H1 (cell line): Measurements from ENCODE around the gene DPY30. TPM values are rescaled to one million over a fixed set of nuclear protein-coding genes. Genes with fewer than 3 reads are reported as not detected.

Experiments
- BCL11A ChIP-seq, 2 experiments: IDR thresholded peaks; one replicate each; pipeline ENCODE4 v1.6.1; 2011; ENCODE audit warnings: low read depth in 2 of 2, low read length in 2 of 2, mild to moderate bottlenecking in 2 of 2
- MAX ChIP-seq: IDR thresholded peaks from 2 replicates; pipeline ENCODE4 v1.6.1; 2012; ENCODE audit warnings: inconsistent platforms
- NRF1 ChIP-seq: IDR thresholded peaks from 2 replicates; pipeline ENCODE4 v1.6.1; 2011; ENCODE audit warnings: mild to moderate bottlenecking, low read depth, low read length, improper control_type of control experiment
- PHF8 ChIP-seq: fragments of 200-600 bp; sonication (generic); conservative IDR thresholded peaks from 2 replicates; pipeline ENCODE4 v1.7.1; 2012; ENCODE audit warnings: low read depth, mild to moderate bottlenecking, inconsistent platforms, low read length, moderate library complexity
- POLR2A ChIP-seq, 2 experiments: IDR thresholded peaks; 1 replicate in 1 of 2; 2 replicates in 1 of 2; pipeline ENCODE4 v1.6.1; 2011; ENCODE audit warnings: low read depth in 2 of 2, low read length in 2 of 2, mild to moderate bottlenecking in 2 of 2; ENCODE audit errors: control extremely low read depth in 1 of 2
- RFX5 ChIP-seq: IDR thresholded peaks from 2 replicates; pipeline ENCODE4 v1.6.1; 2011; ENCODE audit warnings: low read depth, low read length, improper control_type of control experiment, borderline replicate concordance
- polyA plus RNA-seq, 7 experiments: library from polyadenylated mRNA; depleted of rRNA in 3 of 7; stranded (reverse) in 5 of 7; unstranded in 2 of 7; fragments of >200 nt in 5 of 7; fragments of 200-250 nt in 2 of 7; gene quantifications; 1 replicate in 5 of 7; 2 replicates in 1 of 7; 4 replicates in 1 of 7; pipeline versions ENCODE4 v1.2.1 to v1.2.3, GENCODE V29; 2011 to 2013; ENCODE audit warnings: missing spikeins in 2 of 7, mixed read lengths in 2 of 7
- total RNA-seq: library from RNA; stranded (reverse); fragmentation: NEBNext Ultra II Directional; extraction: Animal tissue kit (Norgen Biotek cat#: 25700); gene quantifications from 2 replicates; pipeline ENCODE4 v1.2.1, GENCODE V29; 2021

The DPY30 gene
- total and polyA plus RNA-seq, 2 of the 8 experiments (the other 6 are each of a cell fraction or from before 2014, with no cell fraction given), result 139 to 157 TPM

GRCh38 chr2:32063310-32064020, 23.9 kb upstream of the DPY30 start, which contains the start of gene SPAST (continued):
- TF ChIP-seq BCL11A (IDR thresholded peaks at IDR 0.05; ENCODE audit: low read depth in 2 of 2, low read length in 2 of 2) (no peak), PHF8 (peak; percentile 76), POLR2A (IDR thresholded peaks at IDR 0.05; ENCODE audit: control extremely low read depth in 1 of 2, low read depth in 2 of 2, low read length in 2 of 2) (peak; percentile 91 to 92), NRF1 (peak; percentile 75), RFX5 (no peak), MAX (no peak; the same call in 1 of the 2 replicates)
